ENCODE measurements around the gene TAS2R16. TPM values are rescaled to one million over a fixed set of nuclear protein-coding genes. Genes with fewer than 3 reads are reported as not detected.

The TAS2R16 gene
- total RNA-seq, 1 donor from 2014 or later: not detected

GRCh38 chr7:123028339-123028738 lies 32.8 kb upstream of the TAS2R16 start:
- no peak overlapping the region for H3K27ac ChIP-seq
- no peaks in the 10 kb centered on the region for H3K9me3 ChIP-seq
- no peak overlapping the region for H3K4me3 ChIP-seq
- TF ChIP-seq, protein P1, sequence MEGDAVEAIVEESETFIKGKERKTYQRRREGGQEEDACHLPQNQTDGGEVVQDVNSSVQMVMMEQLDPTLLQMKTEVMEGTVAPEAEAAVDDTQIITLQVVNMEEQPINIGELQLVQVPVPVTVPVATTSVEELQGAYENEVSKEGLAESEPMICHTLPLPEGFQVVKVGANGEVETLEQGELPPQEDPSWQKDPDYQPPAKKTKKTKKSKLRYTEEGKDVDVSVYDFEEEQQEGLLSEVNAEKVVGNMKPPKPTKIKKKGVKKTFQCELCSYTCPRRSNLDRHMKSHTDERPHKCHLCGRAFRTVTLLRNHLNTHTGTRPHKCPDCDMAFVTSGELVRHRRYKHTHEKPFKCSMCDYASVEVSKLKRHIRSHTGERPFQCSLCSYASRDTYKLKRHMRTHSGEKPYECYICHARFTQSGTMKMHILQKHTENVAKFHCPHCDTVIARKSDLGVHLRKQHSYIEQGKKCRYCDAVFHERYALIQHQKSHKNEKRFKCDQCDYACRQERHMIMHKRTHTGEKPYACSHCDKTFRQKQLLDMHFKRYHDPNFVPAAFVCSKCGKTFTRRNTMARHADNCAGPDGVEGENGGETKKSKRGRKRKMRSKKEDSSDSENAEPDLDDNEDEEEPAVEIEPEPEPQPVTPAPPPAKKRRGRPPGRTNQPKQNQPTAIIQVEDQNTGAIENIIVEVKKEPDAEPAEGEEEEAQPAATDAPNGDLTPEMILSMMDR (IDR thresholded peaks at IDR 0.05): no peak
- ATAC-seq (no peak), DNase-seq (no peak)
- intact Hi-C loops (cut with DNase I): no loop called here
- H3K27me3 ChIP-seq: no peaks in the 10 kb centered on the region
- no peaks in the 10 kb centered on the region for H3K36me3 ChIP-seq
- no peaks in the 10 kb centered on the region for H3K4me1 ChIP-seq

DNA sequence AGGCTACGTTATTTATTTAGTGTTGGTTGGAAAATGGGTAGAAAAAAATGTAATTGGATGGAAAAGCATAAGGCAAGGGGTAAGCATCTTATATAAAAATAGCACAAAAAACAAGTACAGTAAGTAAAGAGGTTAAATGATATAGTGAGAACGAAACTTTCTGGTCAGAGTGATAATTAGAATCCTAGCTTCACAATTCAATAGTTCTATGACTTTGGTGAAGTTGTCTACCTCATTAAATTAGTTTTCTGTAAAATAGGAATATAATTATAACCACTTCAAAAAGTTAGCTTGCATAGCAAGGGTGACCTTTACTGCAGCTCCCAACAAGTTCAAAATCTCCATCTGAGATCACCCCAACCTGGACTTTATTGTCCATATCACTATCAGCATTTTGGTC lies 30.8 kb upstream of the TAS2R16 start:
- intact Hi-C loops (cut with DNase I): no loop called here
- no peaks in the 10 kb centered on the region for H3K27me3 ChIP-seq
- ATAC-seq (no peak), DNase-seq (no peak)
- TF ChIP-seq, protein P1 (IDR thresholded peaks at IDR 0.05): no peak
- H3K4me1 ChIP-seq: no peaks in the 10 kb centered on the region
- no peak overlapping the region for H3K4me3 ChIP-seq
- H3K27ac ChIP-seq: no peak overlapping the region
- no peaks in the 10 kb centered on the region for H3K9me3 ChIP-seq
- no peaks in the 10 kb centered on the region for H3K36me3 ChIP-seq

DNA sequence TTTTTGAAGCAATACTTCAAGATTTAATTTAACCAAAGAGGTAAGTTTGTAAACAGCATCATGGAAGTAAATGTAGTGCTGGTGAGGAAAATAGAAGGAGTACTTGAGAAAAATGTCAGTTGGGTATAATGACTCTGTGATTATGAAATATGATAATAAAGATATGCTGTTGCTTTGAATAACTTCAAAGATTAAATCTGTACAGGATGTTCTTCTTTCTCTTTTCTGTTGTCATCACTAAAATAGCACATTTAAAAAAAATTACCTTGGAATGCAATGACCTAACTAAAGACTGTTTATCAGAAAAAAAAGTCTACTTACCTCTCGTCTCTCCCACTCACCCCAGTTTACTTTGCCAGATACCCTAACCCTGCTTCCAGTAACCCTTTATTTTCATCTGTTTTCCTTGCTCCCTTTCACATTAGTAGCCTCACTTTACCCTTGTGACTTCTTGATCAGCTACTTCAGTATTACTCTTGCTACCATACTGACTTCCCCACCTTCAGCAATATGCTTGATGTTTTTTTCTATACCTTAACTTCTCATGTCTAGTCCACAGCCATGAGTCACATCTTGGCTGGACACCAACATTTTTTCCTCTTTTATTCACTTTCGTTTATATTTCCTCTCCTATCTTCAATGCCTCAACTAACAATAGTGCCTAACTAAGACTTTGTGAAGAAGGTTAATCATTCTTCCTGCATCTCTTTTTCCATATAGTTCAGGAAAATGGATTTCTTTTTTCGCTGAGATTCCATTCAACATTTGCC lies 29.7 kb upstream of the TAS2R16 start:
- H3K36me3 ChIP-seq: no peaks in the 10 kb centered on the region
- H3K4me1 ChIP-seq: no peaks in the 10 kb centered on the region
- no peak for DNase-seq
- no peaks in the 10 kb centered on the region for H3K9me3 ChIP-seq
- no peak overlapping the region for H3K4me3 ChIP-seq
- no peaks in the 10 kb centered on the region for H3K27me3 ChIP-seq
- ATAC-seq: no peak
- H3K27ac ChIP-seq: no peak overlapping the region
- TF ChIP-seq, protein P1 (IDR thresholded peaks at IDR 0.05): no peak
- intact Hi-C loops (cut with DNase I): no loop called here

DNA sequence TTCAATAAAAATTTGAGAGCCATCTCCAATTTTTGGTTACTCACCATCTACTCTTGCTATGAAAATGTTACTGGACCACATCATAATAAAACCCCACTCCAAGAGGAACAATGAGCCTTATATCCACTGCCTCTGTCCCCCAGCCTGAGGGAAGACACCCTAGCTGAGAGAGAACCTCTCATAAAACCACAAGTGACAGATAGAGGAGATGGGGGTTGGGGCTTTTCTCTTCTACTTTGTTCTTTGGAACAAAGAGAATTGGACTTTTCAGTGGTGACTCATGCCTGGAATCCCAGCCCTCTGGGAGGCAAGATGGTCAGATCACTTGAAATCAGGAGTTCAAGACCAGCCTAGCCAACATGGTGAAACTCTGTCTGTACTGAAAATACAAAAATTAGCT lies 27.6 kb upstream of the TAS2R16 start:
- DNase-seq: no peak
- intact Hi-C loops (cut with DNase I): no loop called here

DNA sequence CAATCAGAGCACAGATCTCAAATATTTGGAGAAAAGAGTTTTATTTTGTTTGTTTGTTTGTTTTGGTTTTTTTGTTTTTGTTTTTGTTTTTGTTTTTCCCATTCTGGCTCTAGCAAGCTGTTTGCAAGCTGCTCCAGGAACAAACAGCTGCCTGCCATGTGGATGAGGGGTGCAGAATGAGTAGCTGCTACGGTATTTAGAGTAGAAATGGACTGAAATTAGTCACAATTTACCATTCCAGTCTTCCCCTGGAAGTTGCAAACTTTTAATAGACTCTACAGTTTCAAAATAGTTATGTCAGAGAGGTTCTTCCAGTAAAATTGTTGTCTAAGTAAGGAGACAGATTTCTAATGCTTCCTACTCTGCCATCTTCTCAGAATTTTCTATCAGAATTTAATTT lies 27.1 kb upstream of the TAS2R16 start:
- TF ChIP-seq, protein P1 (IDR thresholded peaks at IDR 0.05): no peak
- Histone ChIP-seq H3K36me3 (no peaks in the 10 kb centered on the region), H3K27ac (no peak overlapping the region), H3K27me3 (no peaks in the 10 kb centered on the region), H3K9me3 (no peaks in the 10 kb centered on the region), H3K4me3 (no peak overlapping the region), H3K4me1 (no peaks in the 10 kb centered on the region)
- intact Hi-C loops (cut with DNase I): no loop called here
- ATAC-seq (no peak), DNase-seq (no peak)

More for the DNA sequence above, 27.6 kb upstream of the TAS2R16 start:
- ATAC-seq: no peak
- no peaks in the 10 kb centered on the region for H3K36me3 ChIP-seq
- no peaks in the 10 kb centered on the region for H3K4me1 ChIP-seq
- no peak overlapping the region for H3K27ac ChIP-seq
- H3K27me3 ChIP-seq: no peaks in the 10 kb centered on the region
- no peaks in the 10 kb centered on the region for H3K9me3 ChIP-seq
- TF ChIP-seq, protein P1 (IDR thresholded peaks at IDR 0.05): no peak
- no peak overlapping the region for H3K4me3 ChIP-seq
